MM.1S (cell line): ENCODE results near the gene ZSCAN30.
A peak's percentile ranks its signal among the peaks of the same experiment; 100 is the strongest.

ENCODE experiments used
- DNase-seq: peaks from one replicate; pipeline ENCODE4 v3.0.0-alpha.2; 2015
- H2AFZ ChIP-seq: fragments of 300-600 bp; sonication (generic); 2 replicates; pipeline ENCODE4 v1.6.0; 2016; ENCODE audit warnings: antibody characterized with exemption, low read length
- H3F3A ChIP-seq: fragments of 300-600 bp; sonication (generic); 2 replicates; pipeline ENCODE4 v1.6.1; 2016; ENCODE audit warnings: mild to moderate bottlenecking, antibody characterized with exemption, low read length, moderate library complexity, mixed read lengths; ENCODE audit not compliant: insufficient read depth
- H3K27ac ChIP-seq: fragments of 300-600 bp; sonication (generic); 2 replicates; pipeline ENCODE4 v1.5.1; 2016; ENCODE audit warnings: mild to moderate bottlenecking, low read length
- H3K27me3 ChIP-seq: fragments of 300-600 bp; sonication (generic); replicated peaks from 2 replicates; pipeline ENCODE4 v1.6.0; 2016; ENCODE audit warnings: low read length; ENCODE audit not compliant: insufficient read depth
- H3K36me3 ChIP-seq: fragments of 300-600 bp; sonication (generic); replicated peaks from 2 replicates; pipeline ENCODE4 v1.6.1; 2016; ENCODE audit warnings: mild to moderate bottlenecking, low read length, mixed read lengths; ENCODE audit not compliant: insufficient read depth
- H3K4me1 ChIP-seq: fragments of 300-600 bp; sonication (generic); 2 replicates; pipeline ENCODE4 v1.6.1; 2016; ENCODE audit warnings: low read length, mixed read lengths
- H3K4me2 ChIP-seq: fragments of 300-600 bp; sonication (generic); 2 replicates; pipeline ENCODE4 v1.6.0; 2016; ENCODE audit warnings: low read depth, low read length
- H3K4me3 ChIP-seq: fragments of 300-600 bp; sonication (generic); 2 replicates; pipeline ENCODE4 v1.5.1; 2016; ENCODE audit warnings: low read length, mixed read lengths
- H3K79me2 ChIP-seq: fragments of 300-600 bp; sonication (generic); 2 replicates; pipeline ENCODE4 v1.6.1; 2016; ENCODE audit warnings: mixed run types, low read length, mixed read lengths
- H3K9ac ChIP-seq: fragments of 300-600 bp; sonication (generic); 2 replicates; pipeline ENCODE4 v1.6.1; 2016; ENCODE audit warnings: low read length, mixed read lengths
- H3K9me2 ChIP-seq: fragments of 300-600 bp; sonication (generic); replicated peaks from 2 replicates; pipeline ENCODE4 v1.6.1; 2016; ENCODE audit warnings: mild to moderate bottlenecking, low read length, mixed read lengths; ENCODE audit not compliant: insufficient read depth
- H3K9me3 ChIP-seq: fragments of 300-600 bp; sonication (generic); replicated peaks from 2 replicates; pipeline ENCODE4 v1.6.1; 2016; ENCODE audit warnings: mild to moderate bottlenecking, low read length, mixed read lengths; ENCODE audit not compliant: insufficient read depth
- H4K20me1 ChIP-seq: fragments of 300-600 bp; sonication (generic); 2 replicates; pipeline ENCODE4 v1.6.1; 2016; ENCODE audit warnings: mild to moderate bottlenecking, low read length, moderate library complexity, mixed read lengths; ENCODE audit not compliant: insufficient read depth
- CTCF ChIP-seq: fragments of 300-600 bp; sonication (generic); IDR thresholded peaks from 2 replicates; pipeline ENCODE4 v1.5.1; 2016; ENCODE audit warnings: antibody characterized with exemption, low read length, mixed read lengths
- EZH2 ChIP-seq: fragments of 300-600 bp; sonication (generic); optimal IDR thresholded peaks from 2 replicates; pipeline ENCODE3; 2017; ENCODE audit warnings: low read depth, mild to moderate bottlenecking, antibody characterized with exemption, low read length, mixed read lengths
- EZH2phosphoT487 ChIP-seq: fragments of 300-600 bp; sonication (generic); IDR thresholded peaks from 2 replicates; pipeline ENCODE4 v1.6.1; 2018; ENCODE audit warnings: antibody characterized with exemption, low read length

The ZSCAN30 gene

GRCh38 chr18:35289293-35289692 lies 736 bp downstream of the ZSCAN30 start:
- Histone ChIP-seq H3F3A (no peaks in the 10 kb centered on the region), H3K79me2 (peaks cover 40% of the 10 kb centered on the region), H3K4me1 (peaks cover 6% of the 10 kb centered on the region; the same call in 1 of the 2 replicates), H3K9ac (peak overlapping the region; percentile 92), H3K36me3 (0 out of 2 replicates have a peak, but pooled peaks cover 3% of the 10 kb centered on the region), H2AFZ (peak overlapping the region; percentile 89), H4K20me1 (no peaks in the 10 kb centered on the region), H3K27me3 (no peaks in the 10 kb centered on the region), H3K4me2 (peak overlapping the region; percentile 90), H3K9me3 (no peaks in the 10 kb centered on the region), H3K4me3 (peak overlapping the region; percentile 92), H3K27ac (no peak overlapping the region), H3K9me2 (no peaks in the 10 kb centered on the region)
- TF ChIP-seq EZH2, result no peak
- TF ChIP-seq CTCF, result no peak
- TF ChIP-seq EZH2phosphoT487, result no peak
- DNase-seq, result no peak

GRCh38 chr18:35284841-35285240 lies 5.2 kb downstream of the ZSCAN30 start:
- Histone ChIP-seq H3K4me3 (no peak overlapping the region), H3K4me1 (no peaks in the 10 kb centered on the region), H3K9me2 (no peaks in the 10 kb centered on the region), H3F3A (no peaks in the 10 kb centered on the region), H3K9me3 (no peaks in the 10 kb centered on the region), H3K27me3 (no peaks in the 10 kb centered on the region), H3K9ac (no peak overlapping the region), H3K27ac (no peak overlapping the region), H2AFZ (no peak overlapping the region), H3K4me2 (no peak overlapping the region), H4K20me1 (no peaks in the 10 kb centered on the region), H3K79me2 (peaks cover 8% of the 10 kb centered on the region; the same call in 1 of the 2 replicates), H3K36me3 (no peaks in the 10 kb centered on the region)
- no peak for DNase-seq
- TF ChIP-seq EZH2phosphoT487, result no peak

- Histone ChIP-seq H3K36me3 (no peaks in the 10 kb centered on the region), H2AFZ (no peak overlapping the region), H3K79me2 (0 out of 2 replicates have a peak, but pooled peaks cover under 1% of the 10 kb centered on the region), H3K4me2 (no peak overlapping the region), H3F3A (no peaks in the 10 kb centered on the region), H4K20me1 (no peaks in the 10 kb centered on the region), H3K9me2 (no peaks in the 10 kb centered on the region), H3K4me1 (no peaks in the 10 kb centered on the region), H3K27me3 (no peaks in the 10 kb centered on the region), H3K9me3 (no peaks in the 10 kb centered on the region), H3K4me3 (no peak overlapping the region), H3K27ac (no peak overlapping the region), H3K9ac (no peak overlapping the region)
- DNase-seq, result no peak
- TF ChIP-seq CTCF (no peak), EZH2 (no peak), EZH2phosphoT487 (no peak)
These were observed 5.9 kb downstream of the ZSCAN30 start for GRCh38 chr18:35283923-35284794.

GRCh38 chr18:35282353-35282752 lies 7.7 kb downstream of the ZSCAN30 start:
- Histone ChIP-seq H3F3A (no peaks in the 10 kb centered on the region), H3K27ac (no peak overlapping the region), H3K79me2 (no peaks in the 10 kb centered on the region), H3K4me1 (no peaks in the 10 kb centered on the region), H3K27me3 (no peaks in the 10 kb centered on the region), H3K4me3 (no peak overlapping the region), H4K20me1 (no peaks in the 10 kb centered on the region), H3K9me3 (no peaks in the 10 kb centered on the region), H3K36me3 (no peaks in the 10 kb centered on the region), H2AFZ (no peak overlapping the region), H3K4me2 (no peak overlapping the region), H3K9me2 (no peaks in the 10 kb centered on the region), H3K9ac (no peak overlapping the region)
- no peak for DNase-seq
- TF ChIP-seq EZH2 (no peak), CTCF (no peak), EZH2phosphoT487 (no peak)
